Pulmonary artery endothelial cell (primary cell): ENCODE data around the gene CLDN10. TPM values are rescaled to one million over a fixed set of nuclear protein-coding genes. Genes with fewer than 3 reads are reported as not detected.
"Not testable (repeated sequence)": the region's sequence is repeated elsewhere in the genome, so short reads cannot be mapped to it uniquely, and the experiment has no call there.

ENCODE experiments used
- DNase-seq: peaks from one replicate; pipeline ENCODE4 v3.0.0-alpha.2; 2011; ENCODE audit warnings: low read depth, low spot score
- total RNA-seq: library from RNA; depleted of rRNA; stranded (reverse); fragments of >200 nt; gene quantifications from 2 replicates; pipeline ENCODE4 v1.2.3, GENCODE V29; 2014

The CLDN10 gene
- total RNA-seq, 1 donor from 2014 or later: 0.40 TPM

DNA sequence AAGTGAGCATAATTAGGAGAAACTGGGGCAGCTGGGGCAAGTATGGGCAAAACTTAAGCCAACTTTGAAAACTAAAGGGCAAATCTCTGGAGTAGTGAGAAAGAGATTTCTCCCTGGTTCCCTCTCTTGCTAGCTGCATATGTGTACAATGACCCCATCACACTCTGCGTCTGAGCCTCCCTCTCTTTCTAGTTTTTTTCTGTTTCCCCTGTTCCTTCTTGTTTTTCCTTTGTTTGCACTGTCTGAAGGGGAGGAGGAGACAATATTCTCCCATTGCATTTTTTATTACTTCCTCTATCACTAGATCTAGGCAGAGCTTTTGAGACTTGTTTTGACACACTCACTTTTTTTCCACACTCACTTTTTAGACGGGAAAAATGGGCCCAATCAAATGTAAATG is 11.2 kb upstream of the CLDN10 start:
- DNase-seq: no peak

GRCh38 chr13:95541911-95542474 is 10.5 kb upstream of the CLDN10 start:
- DNase-seq: no peak

DNA sequence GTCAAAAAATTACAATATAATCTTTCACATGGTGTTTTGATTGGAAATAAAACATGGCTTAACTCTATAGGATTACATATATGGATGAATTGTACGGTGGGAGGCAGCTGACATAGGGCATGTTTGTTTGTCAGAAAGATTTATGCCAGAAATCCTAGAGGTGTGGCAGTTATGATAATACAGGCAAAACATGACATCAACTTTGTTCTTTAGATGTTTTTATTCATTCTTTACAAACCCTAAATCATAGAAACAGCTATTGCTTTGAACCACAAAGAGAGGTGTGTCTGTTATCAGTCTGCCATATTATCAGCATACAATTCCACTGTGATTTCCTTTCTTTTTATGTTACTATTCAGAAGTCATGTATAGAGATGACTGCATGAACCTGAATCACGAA is 8.2 kb upstream of the CLDN10 start:
- no peak for DNase-seq

GRCh38 chr13:95546919-95547318 is 5.6 kb upstream of the CLDN10 start:
- DNase-seq: no peak

DNA sequence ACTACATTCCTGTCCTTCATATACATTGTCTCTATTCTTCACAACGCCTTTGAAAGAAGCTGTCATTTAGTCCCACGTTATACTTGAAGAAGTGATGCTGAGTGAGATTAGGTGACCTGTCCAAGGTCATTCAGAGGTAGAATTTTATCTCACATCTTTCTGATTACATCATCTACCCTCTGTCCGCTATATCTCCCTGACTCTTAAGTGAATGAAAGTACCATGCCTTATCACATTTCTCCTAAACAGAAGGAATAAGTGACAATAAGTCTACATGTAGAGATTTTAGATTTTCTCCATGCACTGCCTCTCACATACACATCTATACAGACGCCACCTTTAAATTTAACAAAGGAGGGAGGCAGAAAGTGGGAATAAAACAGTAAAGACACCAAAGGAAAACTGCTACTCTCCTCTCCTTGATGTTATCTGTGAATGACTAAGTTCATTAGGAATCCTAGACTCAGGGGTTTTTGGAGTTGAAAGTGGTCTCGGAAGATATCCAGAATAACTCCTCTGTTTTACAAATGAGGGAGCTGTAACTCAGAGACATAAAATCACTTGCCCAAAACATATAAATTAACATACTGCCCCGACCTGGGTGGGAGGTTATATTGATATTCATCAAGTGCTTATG is 4.9 kb upstream of the CLDN10 start:
- DNase-seq: no peak

DNA sequence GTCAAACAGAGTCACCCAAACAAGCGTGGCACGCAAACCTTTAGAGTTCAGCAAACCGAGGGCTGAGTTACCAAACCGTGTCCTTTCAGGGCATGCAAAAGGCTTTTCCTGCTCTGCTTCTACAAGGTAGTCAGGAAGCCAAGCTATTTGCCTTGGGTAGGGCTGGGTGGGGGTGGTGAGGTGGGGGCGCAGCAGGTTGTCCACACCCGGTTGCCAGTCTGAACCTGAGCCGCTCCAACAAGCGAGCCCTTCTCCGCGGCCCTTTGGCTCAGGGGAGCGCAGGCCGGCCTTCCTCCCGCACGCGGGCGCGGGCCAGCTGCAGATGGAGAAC is 347 bp upstream of the CLDN10 start:
- no peak for DNase-seq

DNA sequence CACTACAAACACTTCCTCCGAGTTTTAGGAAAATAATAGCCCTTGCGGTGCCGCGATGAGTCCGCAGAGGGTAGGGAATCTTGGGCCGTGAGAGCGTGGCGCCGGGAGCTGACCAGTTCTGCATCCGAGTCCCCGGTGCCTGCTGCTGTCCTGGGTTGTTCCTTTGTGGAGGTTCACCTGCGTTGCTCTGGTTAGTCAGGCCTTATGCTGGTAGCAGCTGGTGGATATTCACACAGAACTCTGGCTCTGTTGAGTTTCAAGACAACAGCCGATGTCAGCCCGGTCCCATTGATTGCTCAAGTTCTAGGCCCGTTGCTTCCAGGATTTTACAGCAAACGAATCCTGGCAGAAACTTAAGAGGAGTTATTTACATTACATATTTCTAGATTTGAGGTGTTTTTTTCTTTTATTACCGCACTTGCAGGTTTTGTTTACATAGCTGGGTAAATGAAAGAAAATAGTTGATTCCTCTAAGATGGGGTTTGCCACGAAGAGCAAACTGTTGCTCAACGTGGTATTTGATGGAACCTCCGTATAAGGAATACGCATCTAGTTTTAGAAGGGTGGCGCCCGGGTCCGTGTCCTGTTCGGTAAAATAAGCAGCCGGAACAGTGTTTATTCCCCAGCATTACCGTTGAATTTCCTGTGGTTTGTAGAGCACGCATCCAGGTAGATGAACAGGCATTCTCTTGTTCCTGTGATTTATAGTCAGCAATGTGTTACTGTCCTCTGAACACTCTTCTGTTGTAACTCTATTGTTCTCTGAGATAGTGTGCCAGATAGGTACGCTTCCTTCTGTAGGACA is 1.3 kb downstream of the CLDN10 start:
- no peak for DNase-seq

DNA sequence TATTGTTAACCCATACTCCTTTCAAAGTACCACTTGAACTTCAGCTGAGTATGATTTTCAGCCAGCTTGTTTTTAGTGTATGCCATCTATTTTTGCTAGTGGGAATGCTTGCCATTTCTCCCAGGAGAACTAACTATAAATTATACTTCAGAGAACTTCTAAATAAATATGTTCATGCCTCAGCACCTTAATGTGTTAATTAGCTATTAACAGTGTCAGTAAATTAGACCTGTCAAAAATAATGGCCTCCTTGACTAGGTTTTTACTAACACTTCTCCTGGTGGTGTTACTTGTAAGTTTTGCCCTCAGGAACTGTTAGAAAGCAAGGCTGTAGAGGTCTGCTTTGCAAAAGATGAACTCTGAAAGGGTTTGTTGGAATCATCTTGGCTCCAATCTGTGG is 4.5 kb downstream of the CLDN10 start:
- DNase-seq: no peak

DNA sequence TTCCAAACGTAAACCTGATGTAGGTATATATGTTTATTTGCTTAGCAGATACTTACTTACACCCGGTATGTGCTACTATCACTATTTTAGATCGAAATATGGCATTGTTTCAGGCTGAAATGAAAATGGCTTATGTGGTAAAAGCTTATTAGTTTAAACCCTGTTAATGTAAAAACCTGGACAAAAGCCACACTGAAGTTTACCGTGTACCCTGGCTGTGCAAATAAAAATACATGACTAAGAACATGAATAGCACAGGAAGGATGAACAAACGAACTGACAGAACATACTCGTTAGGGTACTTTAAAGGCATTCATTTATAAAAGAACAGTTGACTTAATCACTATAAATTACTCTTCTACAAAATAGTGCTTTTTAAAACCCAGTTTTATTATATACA is 6.6 kb downstream of the CLDN10 start:
- no peak for DNase-seq

- no peak for DNase-seq
These were observed 7.9 kb downstream of the CLDN10 start for GRCh38 chr13:95560387-95560786.

DNA sequence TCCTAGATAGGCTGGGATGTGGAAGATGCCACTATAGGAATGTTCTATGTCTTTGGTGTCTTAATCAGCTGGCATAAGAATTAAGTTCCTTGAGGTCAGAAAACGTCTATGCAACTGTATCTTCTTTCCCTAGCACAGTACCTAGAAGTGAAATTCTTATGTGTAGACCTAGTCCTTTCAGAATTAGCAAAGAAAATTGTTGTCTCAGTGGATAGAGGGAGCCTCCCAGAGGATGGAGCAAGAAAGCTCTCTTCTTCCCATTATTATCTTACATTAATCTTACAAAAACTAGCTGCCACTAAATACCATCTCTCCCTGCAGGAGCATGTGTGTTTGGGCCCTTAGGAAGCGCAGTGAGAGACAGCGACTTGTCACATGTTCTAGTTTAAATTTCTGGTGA is 11.6 kb downstream of the CLDN10 start:
- DNase-seq: no peak

GRCh38 chr13:95564733-95565291 is 12.3 kb downstream of the CLDN10 start:
- peak; percentile 48 for DNase-seq

- not testable (repeated sequence) for DNase-seq
These were observed 13.2 kb downstream of the CLDN10 start for GRCh38 chr13:95565758-95566157.

GRCh38 chr13:95568131-95568530 is 15.6 kb downstream of the CLDN10 start:
- DNase-seq: no peak

DNA sequence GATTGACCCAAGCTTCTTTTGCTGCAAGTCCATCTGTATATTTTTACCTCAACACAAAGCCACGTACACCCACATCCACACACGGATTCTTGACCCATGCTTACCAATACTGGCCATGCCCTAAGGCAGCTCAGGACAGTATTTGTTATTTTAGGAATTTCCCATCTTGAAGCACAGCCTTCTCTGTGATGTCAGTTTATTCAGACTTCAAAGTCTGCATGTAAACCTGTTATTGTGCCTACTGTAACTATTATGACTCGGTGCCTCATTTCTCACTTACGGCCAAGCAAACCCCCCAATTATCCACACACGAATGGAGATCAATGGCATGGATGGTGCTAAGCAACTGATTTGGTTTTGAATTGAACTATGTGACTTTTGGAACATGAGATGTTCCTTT is 17.5 kb downstream of the CLDN10 start:
- DNase-seq: no peak

DNA sequence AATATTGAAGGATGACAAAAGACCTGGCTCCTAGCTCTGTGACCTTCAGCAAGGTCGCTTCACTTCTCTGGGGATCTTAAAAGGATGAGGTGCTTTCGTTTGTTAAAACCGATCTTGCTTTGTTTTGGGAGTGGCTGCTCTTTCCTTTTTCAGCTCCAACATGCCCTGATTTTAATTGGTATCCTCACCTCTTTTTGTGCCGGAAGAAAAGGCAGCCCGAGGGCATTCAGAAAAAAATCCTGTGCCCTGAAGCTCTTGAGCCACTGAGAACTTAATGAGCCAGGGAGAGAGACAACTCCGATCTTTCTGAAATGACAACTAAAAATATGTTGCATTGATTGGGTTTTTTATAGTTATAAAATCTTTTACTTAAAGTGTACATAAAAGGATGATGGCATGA is 19.4 kb downstream of the CLDN10 start:
- DNase-seq: no peak

GRCh38 chr13:95573221-95573620 is 20.7 kb downstream of the CLDN10 start:
- no peak for DNase-seq

GRCh38 chr13:95579303-95579702 is 26.8 kb downstream of the CLDN10 start:
- no peak for DNase-seq

DNA sequence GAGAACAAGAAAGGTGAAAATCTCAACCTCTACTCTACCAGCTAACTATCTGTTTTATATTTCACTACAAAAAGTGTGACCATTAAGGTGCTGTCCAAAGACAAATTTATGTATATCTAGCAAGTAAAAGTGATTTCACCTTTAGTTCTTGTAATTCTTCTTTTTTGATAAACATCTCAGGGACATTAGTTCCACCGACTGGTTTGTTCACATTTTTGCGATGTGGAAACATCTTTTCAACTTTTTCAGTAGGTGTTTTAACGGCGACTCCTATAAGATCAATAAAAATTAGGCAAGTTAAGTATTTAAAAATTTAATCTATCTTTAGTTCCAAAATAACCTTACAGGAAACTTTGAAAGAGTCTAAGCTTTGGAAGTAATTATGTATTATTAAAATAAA is 33.3 kb downstream of the CLDN10 start:
- DNase-seq: no peak

DNA sequence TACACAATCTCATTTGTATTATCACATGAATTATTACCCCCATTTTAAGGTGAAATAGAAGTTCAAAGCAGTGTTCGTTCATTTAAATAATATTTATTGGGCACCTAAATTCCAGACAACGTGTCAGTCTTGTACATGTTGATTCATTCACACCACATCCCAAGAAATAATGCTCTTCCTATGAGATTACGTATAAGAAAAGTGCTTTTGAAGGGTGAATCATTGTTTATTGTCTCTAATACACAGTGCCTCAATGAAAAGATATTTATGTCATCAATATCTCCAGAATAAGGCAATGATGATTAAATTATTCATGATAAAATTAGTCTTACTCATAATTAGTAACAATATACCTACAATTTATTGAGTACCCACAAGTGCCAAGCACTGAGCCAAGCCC is 35.6 kb downstream of the CLDN10 start:
- DNase-seq: no peak

GRCh38 chr13:95588721-95589120 is 36.2 kb downstream of the CLDN10 start:
- DNase-seq: no peak

DNA sequence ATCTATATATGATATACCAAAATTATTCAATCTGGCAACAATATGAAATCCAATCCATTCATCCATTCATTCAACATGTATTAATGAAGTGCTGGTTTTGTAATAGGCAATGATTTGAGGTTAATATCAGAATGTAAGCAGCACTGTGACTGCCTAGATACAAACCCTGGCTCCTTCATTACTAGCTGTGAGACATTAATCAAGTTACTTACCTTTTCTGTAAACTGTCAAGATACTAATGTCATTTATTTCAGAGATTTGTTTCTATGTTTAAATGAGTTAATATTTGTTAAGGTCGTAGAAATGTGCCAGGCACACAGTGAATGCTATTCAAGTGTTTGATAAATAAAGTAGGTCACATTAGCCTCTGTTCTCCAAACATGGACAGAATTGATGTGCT is 40.9 kb downstream of the CLDN10 start:
- DNase-seq: no peak

DNA sequence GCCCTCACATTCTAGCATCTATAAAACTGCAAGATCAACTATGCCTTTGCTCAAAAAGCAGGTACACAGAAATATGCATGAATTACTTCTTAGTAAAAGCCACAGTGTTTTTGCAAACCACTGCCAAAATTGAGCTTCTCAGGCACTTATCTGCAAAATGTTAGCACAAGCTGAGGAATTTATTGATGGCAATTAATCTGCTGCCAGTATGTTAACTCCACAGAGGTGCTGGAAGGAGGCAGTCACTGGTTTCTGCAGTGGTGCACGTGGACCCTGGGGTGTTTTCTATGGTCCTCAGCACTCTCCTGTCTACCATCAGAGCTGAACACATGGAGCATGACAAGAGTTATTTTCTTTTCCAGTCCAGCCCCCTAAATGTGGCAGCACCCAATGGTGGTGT is 44.2 kb downstream of the CLDN10 start:
- DNase-seq: no peak
